Stimulated activated CD4-positive, alpha-beta T cell treated with anti-CD3 and anti-CD28 coated beads, Interleukin-12 subunit alpha, Interleukin-12 subunit beta, amount 100 ng/mL, for 4 hours (primary cell): ENCODE results near the gene METTL23.

Experiments used
- DNase-seq: peaks from one replicate; pipeline ENCODE4 v3.0.0-alpha.2; 2020

Gene METTL23

GRCh38 chr17:76726776-76727718 is at the start of gene METTL23:
Gene METTL23, plus strand, starts transcription at chr17:76726839. Its CDS starts 2,872 bp downstream, at chr17:76729711.
- peak; percentile 76 for DNase-seq

- DNase-seq, result no peak
Measured at GRCh38 chr17:76677406-76677805, 49.2 kb upstream of the METTL23 start.

GRCh38 chr17:76678330-76678729 is 48.3 kb upstream of the METTL23 start:
- DNase-seq, result no peak

- DNase-seq, result no peak
Measured at GRCh38 chr17:76679239-76679638, 47.4 kb upstream of the METTL23 start.

- DNase-seq, result peak; percentile 55
Measured at GRCh38 chr17:76681222-76682137, 45.2 kb upstream of the METTL23 start.

GRCh38 chr17:76682296-76682695 is 44.3 kb upstream of the METTL23 start:
- no peak for DNase-seq

- no peak for DNase-seq
Measured at GRCh38 chr17:76683011-76683755, 43.5 kb upstream of the METTL23 start.

- DNase-seq, result no peak
Measured at GRCh38 chr17:76683921-76684745, 42.5 kb upstream of the METTL23 start.

GRCh38 chr17:76684756-76685155 is 41.9 kb upstream of the METTL23 start:
- DNase-seq, result no peak

- DNase-seq, result no peak
Measured at GRCh38 chr17:76685366-76685765, 41.3 kb upstream of the METTL23 start.

GRCh38 chr17:76685846-76686245 is 40.8 kb upstream of the METTL23 start:
- no peak for DNase-seq

GRCh38 chr17:76686538-76687297 is 39.9 kb upstream of the METTL23 start:
- DNase-seq, result no peak

GRCh38 chr17:76687298-76688164 is 39.1 kb upstream of the METTL23 start:
- no peak for DNase-seq

GRCh38 chr17:76688165-76688622 is 38.4 kb upstream of the METTL23 start:
- no peak for DNase-seq

- DNase-seq, result no peak
Measured at GRCh38 chr17:76689859-76690258, 36.8 kb upstream of the METTL23 start.

- DNase-seq, result no peak
Measured at GRCh38 chr17:76690596-76691280, 35.9 kb upstream of the METTL23 start.

- DNase-seq, result no peak
Measured at GRCh38 chr17:76691379-76692191, 35.1 kb upstream of the METTL23 start.

- DNase-seq, result no peak
Measured at GRCh38 chr17:76695059-76695831, 31.4 kb upstream of the METTL23 start.
